ENCODE results near the gene XYLT2.

DNA sequence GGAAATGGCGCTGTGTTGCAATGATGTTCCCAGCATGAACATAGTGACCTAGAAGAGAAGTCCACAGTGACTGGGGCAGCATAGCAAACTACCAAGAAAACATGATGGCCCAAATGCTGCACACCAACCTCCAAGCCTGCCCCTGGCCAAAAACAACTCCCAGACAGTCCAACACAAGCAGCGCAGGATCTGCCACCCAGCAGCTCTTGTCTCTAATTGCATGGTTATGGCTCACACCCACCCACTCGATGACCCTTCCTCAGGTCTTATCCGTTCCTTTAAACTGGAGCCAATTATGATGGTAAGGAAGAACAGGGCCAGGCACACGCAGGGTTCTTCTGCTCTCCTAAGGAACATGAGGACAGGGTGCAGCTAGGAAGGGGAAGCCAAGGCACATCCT is 24.1 kb downstream of the XYLT2 start:
- TF ChIP-seq, protein P1, sequence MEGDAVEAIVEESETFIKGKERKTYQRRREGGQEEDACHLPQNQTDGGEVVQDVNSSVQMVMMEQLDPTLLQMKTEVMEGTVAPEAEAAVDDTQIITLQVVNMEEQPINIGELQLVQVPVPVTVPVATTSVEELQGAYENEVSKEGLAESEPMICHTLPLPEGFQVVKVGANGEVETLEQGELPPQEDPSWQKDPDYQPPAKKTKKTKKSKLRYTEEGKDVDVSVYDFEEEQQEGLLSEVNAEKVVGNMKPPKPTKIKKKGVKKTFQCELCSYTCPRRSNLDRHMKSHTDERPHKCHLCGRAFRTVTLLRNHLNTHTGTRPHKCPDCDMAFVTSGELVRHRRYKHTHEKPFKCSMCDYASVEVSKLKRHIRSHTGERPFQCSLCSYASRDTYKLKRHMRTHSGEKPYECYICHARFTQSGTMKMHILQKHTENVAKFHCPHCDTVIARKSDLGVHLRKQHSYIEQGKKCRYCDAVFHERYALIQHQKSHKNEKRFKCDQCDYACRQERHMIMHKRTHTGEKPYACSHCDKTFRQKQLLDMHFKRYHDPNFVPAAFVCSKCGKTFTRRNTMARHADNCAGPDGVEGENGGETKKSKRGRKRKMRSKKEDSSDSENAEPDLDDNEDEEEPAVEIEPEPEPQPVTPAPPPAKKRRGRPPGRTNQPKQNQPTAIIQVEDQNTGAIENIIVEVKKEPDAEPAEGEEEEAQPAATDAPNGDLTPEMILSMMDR (IDR thresholded peaks at IDR 0.05; ENCODE audit: insufficient read depth, low read length), result no peak
- TF ChIP-seq POLR2AphosphoS5 (IDR thresholded peaks at IDR 0.05; ENCODE audit: low read depth), result no peak

Data from HL-60 (cell line).